Mammary epithelial cell (primary cell): ENCODE measurements around the gene AKAP7.

Experiments
- CTCF ChIP-seq, 2 donors: IDR thresholded peaks in 1 of 2; conservative IDR thresholded peaks in 1 of 2; 2 replicates each; pipeline ENCODE4 v1.5.1; 2011 to 2012; ENCODE audit warnings: inconsistent platforms in 2 of 2, low read length in 2 of 2, mild to moderate bottlenecking in 2 of 2, control low read depth in 1 of 2, low read depth in 1 of 2; ENCODE audit not compliant: insufficient read depth in 1 of 2; ENCODE audit errors: extremely low read depth in 1 of 2
- EZH2 ChIP-seq: IDR thresholded peaks from 2 replicates; pipeline ENCODE4 v1.6.1; 2012; ENCODE audit warnings: low read length, inconsistent platforms, borderline replicate concordance

- TF ChIP-seq CTCF (conservative IDR thresholded peaks at IDR 0.05 in 1 of 2, IDR thresholded peaks at IDR 0.05 in 1 of 2; ENCODE audit: extremely low read depth in 1 of 2, insufficient read depth in 1 of 2, low read depth in 1 of 2, low read length in 2 of 2) (no peak), EZH2 (no peak)
These were observed 40.3 kb downstream of the AKAP7 start for GRCh38 chr6:131175564-131175963.
